ENCODE measurements around the gene MYPN.

- TF ChIP-seq CTCF (conservative IDR thresholded peaks at IDR 0.05; ENCODE audit: low read depth in 2 of 2), result no peak
- TF ChIP-seq STAT1 (IDR thresholded peaks at IDR 0.05; ENCODE audit: unreplicated experiment), result no peak
- no peak for TF ChIP-seq EZH2 (IDR thresholded peaks at IDR 0.05; ENCODE audit: low read depth, unreplicated experiment)
These were observed at the start of gene MYPN for GRCh38 chr10:68109331-68109730.
